GM12872 (cell line): ENCODE results near the gene PAFAH1B1.

Experiments
- CTCF ChIP-seq: IDR thresholded peaks from 3 replicates; pipeline ENCODE4 v1.5.1; 2011; ENCODE audit warnings: low read depth, mild to moderate bottlenecking, low read length, moderate library complexity; ENCODE audit not compliant: insufficient read depth

PAFAH1B1 gene

GRCh38 chr17:2615882-2616281, 22.4 kb downstream of the PAFAH1B1 start:
- TF ChIP-seq CTCF, result no peak

- TF ChIP-seq CTCF, result no peak
Observed at GRCh38 chr17:2621241-2621640, 27.8 kb downstream of the PAFAH1B1 start.

DNA sequence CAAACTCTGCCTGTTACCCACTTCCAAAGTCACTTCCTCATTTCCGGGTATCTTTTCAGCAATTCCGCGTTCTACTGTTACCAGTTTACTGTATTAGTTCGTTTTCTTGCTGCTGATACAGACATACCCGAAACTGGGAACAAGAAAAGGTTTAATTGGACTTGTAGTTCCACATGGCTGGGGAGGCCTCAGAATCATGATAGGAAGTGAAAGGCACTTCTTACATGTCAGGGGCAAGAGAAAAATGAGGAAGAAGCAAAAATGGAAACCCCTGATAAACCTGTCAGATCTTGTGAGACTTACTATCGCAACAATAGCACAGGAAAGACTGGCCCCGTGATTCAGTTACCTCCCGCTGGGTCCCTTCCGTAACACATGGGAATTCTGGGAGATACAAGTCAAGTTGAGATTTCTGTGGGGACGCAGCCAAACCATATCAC, 30.9 kb downstream of the PAFAH1B1 start:
- no peak for TF ChIP-seq CTCF

DNA sequence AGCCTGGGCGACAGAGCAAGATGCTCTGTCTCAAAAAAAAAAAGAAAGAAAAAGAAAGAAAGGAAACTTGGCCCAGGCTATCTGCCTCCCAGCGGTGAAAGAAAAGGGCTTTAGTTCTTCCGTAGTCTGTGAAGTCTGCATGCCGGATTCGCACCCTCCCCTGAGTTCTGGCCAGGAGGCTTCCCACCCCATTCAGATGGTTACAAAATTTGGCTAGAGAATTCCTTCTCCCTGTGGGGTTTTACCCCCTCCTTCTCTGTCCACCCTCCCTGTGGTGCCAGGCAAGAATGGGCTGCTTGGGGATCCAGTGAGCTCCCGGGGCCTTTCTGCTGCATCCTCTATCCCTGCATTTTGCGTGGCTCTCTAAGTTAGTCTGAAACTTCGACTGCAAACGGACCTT, 37.8 kb downstream of the PAFAH1B1 start:
- TF ChIP-seq CTCF, result no peak

DNA sequence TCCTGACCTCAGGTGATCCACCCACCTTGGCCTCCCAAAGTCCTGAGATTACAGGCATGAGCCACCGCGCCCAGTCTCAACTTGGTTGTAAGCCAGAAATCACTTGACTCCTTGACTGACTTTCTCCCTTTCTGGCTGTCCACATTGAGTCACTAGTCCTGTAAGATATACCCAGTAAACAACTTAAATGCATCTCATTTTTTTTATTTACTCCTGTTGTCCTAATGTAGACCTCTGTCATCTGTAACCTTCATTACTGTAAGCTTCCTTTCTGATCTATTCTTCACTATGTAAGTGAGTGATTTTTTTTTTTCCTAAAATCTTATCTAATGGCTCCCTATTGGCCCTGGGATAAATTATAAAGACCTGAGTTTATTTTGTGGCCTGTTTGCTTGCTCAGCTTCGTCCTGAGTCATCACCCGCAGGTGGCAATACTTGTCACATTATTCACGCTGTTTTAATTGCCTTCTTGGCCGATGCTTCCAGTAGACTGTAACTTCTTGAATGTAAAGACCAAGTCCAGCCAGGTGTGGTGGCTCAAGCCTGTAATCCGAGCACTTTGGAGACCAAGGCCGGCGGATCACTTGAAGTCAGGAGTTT, 41.0 kb downstream of the PAFAH1B1 start:
- no peak for TF ChIP-seq CTCF

DNA sequence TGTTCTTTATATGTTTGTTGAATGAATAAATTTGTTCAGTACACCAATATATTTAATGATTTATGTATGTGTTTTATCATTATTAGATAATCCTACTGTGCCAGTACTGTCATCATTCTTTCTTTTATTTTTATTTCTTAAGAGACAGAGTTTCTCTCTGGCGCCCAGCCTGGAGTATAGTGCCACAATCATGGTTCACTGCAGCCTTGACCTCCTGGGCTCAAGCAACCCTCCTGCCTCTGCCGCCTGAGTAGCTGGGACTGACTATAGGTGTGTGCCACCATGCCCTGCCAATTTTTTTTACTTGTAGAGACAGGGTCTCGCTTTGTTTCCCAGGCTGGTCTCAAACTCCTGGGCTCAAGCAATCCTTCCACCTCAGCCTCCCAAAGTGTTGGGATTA, 41.8 kb downstream of the PAFAH1B1 start:
- TF ChIP-seq CTCF, result no peak

DNA sequence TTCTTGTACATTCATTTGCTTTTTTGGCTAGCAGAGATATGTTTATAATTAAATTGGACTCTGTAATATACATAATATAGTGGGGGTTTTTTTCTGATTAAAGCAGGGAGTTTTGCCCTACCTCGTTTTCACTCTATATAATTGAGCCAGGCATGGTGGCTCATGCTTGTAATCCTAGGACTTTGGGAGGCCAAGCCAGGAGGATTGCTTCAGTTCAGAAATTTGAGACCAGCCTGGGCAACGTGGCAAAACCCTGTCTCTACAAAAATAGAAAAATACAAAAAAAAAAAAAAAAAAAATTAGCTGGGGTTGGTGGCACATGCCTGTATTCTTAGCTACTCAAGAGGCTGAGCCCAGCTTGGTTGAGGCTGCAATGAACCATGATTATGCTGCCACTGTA, 42.2 kb downstream of the PAFAH1B1 start:
- TF ChIP-seq CTCF, result no peak
